Neutrophil (primary cell): ENCODE measurements around the gene MN1.

Source experiments
- H3K27ac ChIP-seq: fragments of 200-600 bp; sonication (generic); 2 replicates; pipeline ENCODE4 v1.5.1; 2016; ENCODE audit warnings: mild to moderate bottlenecking, moderate library complexity
- H3K27me3 ChIP-seq: fragments of 200-600 bp; sonication (generic); 2 replicates; pipeline ENCODE4 v1.6.0; 2016; ENCODE audit warnings: mild to moderate bottlenecking
- H3K36me3 ChIP-seq: fragments of 200-600 bp; sonication (generic); 2 replicates; pipeline ENCODE4 v1.5.1; 2017
- H3K4me1 ChIP-seq, 2 experiments: fragments of 200-600 bp in 1 of 2; sonication (generic) in 1 of 2; 1 replicate in 1 of 2; 2 replicates in 1 of 2; pipeline versions ENCODE4 v1.5.1 to v1.6.1; 2013 to 2016; ENCODE audit warnings: low read depth in 1 of 2, low read length in 1 of 2, mild to moderate bottlenecking in 1 of 2, moderate library complexity in 1 of 2; ENCODE audit not compliant: control insufficient read depth in 1 of 2, insufficient read depth in 1 of 2
- H3K4me3 ChIP-seq, 2 experiments: fragments of 200-600 bp in 1 of 2; sonication (generic) in 1 of 2; 1 replicate in 1 of 2; 2 replicates in 1 of 2; pipeline ENCODE4 v1.5.1; 2013 to 2016; ENCODE audit warnings: low read depth in 1 of 2, low read length in 1 of 2, mild to moderate bottlenecking in 1 of 2, moderate library complexity in 1 of 2
- H3K9me3 ChIP-seq: fragments of 200-600 bp; sonication (generic); 2 replicates; pipeline ENCODE4 v1.5.1; 2016
- TF ChIP-seq, protein P1 (sequence below): fragments of 200-600 bp; sonication (generic); IDR thresholded peaks from 2 replicates; pipeline ENCODE4 v1.5.1; 2016; ENCODE audit warnings: antibody characterized with exemption

MN1 gene

DNA sequence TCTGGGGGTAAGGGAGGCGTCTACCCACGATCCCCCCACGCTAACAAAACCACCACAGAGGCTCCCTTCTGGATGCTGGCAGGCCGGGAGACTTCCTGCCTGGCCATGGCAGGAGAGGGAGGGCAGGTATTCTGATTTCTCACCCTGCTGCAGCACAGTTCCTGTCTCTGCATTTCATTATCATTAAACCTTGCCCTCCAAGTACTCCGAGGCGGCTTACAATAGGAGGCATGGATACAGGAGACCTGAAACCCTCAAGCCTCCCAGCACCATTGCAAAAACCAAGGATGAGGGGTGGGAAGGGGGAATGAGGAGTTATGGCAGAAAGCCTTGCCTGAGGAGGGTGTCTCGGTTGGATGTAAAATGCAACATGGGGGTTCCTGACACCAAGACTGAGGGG, 44.1 kb upstream of the MN1 start:
- no peaks in the 10 kb centered on the region for H3K27me3 ChIP-seq
- no peak overlapping the region for H3K27ac ChIP-seq
- H3K4me3 ChIP-seq: no peak overlapping the region
- peaks cover 38% of the 10 kb centered on the region for H3K36me3 ChIP-seq
- no peaks in the 10 kb centered on the region for H3K9me3 ChIP-seq
- no peaks in the 10 kb centered on the region for H3K4me1 ChIP-seq
- TF ChIP-seq, protein P1, sequence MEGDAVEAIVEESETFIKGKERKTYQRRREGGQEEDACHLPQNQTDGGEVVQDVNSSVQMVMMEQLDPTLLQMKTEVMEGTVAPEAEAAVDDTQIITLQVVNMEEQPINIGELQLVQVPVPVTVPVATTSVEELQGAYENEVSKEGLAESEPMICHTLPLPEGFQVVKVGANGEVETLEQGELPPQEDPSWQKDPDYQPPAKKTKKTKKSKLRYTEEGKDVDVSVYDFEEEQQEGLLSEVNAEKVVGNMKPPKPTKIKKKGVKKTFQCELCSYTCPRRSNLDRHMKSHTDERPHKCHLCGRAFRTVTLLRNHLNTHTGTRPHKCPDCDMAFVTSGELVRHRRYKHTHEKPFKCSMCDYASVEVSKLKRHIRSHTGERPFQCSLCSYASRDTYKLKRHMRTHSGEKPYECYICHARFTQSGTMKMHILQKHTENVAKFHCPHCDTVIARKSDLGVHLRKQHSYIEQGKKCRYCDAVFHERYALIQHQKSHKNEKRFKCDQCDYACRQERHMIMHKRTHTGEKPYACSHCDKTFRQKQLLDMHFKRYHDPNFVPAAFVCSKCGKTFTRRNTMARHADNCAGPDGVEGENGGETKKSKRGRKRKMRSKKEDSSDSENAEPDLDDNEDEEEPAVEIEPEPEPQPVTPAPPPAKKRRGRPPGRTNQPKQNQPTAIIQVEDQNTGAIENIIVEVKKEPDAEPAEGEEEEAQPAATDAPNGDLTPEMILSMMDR: no peak

DNA sequence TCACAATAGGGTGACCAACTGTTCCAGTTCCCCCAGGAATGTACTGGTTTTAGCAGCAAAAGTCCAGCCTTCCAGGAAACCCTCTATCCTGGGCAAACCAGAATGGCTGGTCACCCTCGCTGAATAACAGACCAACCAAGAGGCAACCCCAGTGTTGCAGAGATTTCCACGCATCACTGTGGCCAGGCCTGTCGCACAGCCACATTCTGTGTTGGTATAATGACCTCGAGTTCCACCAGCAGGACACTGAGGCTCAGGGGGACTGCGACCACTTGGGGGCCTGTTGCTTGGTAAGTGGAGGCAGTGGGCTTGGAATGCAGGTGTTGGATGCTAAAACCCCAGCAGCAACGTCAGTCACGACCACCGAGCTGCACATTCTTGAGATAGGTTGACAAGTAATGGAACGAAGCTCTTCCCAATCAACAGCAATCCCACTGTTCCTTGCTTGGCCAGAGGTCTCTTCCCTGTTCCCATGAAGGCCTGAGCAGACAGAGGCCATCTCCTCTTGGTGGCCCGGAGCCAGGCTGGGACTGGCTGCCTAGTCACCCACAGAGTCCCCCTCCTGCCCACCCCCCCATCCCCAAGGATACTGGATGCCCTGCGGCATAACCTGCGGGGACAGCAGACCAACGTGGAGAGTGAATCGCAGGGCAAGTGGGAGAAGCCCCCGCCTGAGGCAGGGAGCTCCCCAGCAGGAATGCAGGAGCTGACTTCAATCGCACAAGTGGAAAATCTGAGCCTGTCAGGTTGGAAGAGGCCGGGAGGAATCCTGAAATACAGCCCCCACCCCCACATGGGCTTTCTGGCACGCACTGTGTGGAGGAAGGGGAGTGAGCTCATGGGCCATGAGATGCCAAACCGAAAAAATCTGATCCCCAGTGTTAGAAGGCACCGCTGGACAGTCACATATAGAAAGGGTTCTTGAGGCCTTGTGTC, 43.4 kb upstream of the MN1 start:
- Histone ChIP-seq H3K4me3 (no peak overlapping the region), H3K27ac (no peak overlapping the region), H3K9me3 (no peaks in the 10 kb centered on the region), H3K27me3 (no peaks in the 10 kb centered on the region), H3K36me3 (peaks cover 31% of the 10 kb centered on the region), H3K4me1 (no peaks in the 10 kb centered on the region)
- TF ChIP-seq, protein P1: no peak

DNA sequence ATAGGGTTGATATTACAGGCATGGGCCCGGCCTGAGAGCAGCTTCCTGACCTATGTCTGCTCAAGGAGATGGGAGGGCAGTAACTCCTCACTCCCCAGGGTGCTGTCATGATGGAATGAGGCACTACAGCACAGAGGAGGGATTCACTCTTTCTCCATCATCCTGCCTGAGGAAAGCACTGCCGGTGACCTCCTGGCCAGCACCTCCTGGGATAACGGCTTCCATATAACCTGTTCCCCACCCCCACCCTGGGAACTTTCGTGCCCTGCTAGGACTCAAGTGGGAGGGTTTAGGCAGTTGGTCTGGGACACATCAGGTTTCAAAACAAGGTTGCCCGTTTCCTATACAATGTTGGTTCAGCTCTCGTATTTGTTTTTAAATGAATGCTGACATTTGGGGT, 42.7 kb upstream of the MN1 start:
- Histone ChIP-seq H3K9me3 (no peaks in the 10 kb centered on the region), H3K4me3 (no peak overlapping the region), H3K27ac (no peak overlapping the region), H3K4me1 (no peaks in the 10 kb centered on the region), H3K36me3 (peaks cover 26% of the 10 kb centered on the region), H3K27me3 (no peaks in the 10 kb centered on the region)
- TF ChIP-seq, protein P1: no peak

DNA sequence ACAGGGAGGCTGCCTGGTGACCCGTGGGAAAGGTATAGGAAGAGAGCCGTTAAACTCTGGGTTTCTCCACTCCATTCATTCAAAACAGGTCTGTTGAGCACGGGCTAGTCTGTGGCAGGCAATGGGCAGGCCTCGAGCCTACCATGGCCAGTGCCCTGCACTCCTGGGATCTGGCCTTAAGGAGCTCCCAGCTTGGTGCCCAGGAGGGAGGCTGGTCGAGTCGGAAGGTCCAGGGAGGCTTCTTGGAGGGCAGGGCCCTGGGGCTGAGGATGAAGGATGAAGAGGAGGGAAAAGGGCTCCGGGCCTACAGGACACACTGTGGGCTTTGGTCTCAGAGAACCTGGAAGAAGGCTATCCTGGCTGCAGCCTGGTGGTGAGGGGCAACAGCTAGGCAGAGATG, 41.9 kb upstream of the MN1 start:
- Histone ChIP-seq H3K4me3 (no peak overlapping the region), H3K9me3 (no peaks in the 10 kb centered on the region), H3K36me3 (peaks cover 21% of the 10 kb centered on the region), H3K27ac (no peak overlapping the region), H3K4me1 (no peaks in the 10 kb centered on the region), H3K27me3 (no peaks in the 10 kb centered on the region)
- TF ChIP-seq, protein P1: no peak

DNA sequence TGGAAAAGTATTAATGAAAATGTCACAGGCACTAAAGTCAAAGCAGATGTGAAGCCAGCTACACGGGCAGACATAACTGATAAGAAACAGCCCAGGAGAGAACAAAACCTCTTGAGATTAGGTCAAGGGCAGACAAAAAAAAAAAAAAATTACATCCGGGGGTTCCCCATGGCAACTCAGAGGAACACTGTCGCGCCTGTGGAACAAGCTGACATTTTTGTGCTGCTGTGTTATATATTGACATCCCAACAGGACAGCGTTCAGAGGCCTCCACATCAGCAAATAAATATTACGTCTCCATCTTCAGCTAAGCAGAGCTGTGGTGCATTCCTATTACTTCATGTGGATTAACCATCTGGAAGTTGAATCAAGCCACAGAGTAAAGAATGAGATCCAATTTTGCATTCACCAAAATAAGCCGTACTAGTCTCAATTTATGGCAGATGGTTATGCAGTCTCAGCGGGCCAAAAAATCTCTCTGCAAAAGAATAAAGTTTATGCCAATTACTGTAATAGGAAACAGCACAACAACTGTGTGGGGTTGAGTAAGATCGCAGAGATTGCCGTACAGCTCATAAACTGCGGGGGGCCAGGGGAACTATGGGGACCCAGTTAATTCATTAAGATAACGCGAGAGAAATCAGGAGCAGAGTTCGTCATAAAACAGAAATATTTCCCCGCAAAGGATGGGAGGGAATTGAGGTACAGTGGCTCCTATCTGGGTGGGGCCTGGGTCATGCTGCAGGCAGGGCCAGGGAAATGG, 41.3 kb upstream of the MN1 start:
- peaks cover 15% of the 10 kb centered on the region for H3K36me3 ChIP-seq
- no peaks in the 10 kb centered on the region for H3K27me3 ChIP-seq
- H3K27ac ChIP-seq: no peak overlapping the region
- no peak overlapping the region for H3K4me3 ChIP-seq
- TF ChIP-seq, protein P1: no peak
- H3K4me1 ChIP-seq: no peaks in the 10 kb centered on the region
- H3K9me3 ChIP-seq: no peaks in the 10 kb centered on the region
